Adipose tissue (tissue), 3 donors: Measurements from ENCODE around the gene EPB41L1. TPM values are rescaled to one million over a fixed set of nuclear protein-coding genes. Genes with fewer than 3 reads are reported as not detected.
A peak's percentile ranks its signal among the peaks of the same experiment; 100 is the strongest.
"Not testable (repeated sequence)": the region's sequence is repeated elsewhere in the genome, so short reads cannot be mapped to it uniquely, and the experiment has no call there.

Experiments
- H3K27ac ChIP-seq: one replicate; pipeline ENCODE4 v1.5.1; 2013; ENCODE audit warnings: low read depth, low read length
- WGBS, 3 donors: extraction: QIAGEN DNeasy Blood & Tissue Kit; methylation state at CpG; one replicate each; pipeline ENCODE4 v1.1.7; 2013; 5-methylcytosine and 5-hydroxymethylcytosine counted together
- polyA plus RNA-seq, 3 donors: library from polyadenylated mRNA; stranded (reverse); fragments of 200-250 nt; gene quantifications; one replicate each; pipeline ENCODE4 v1.2.3, GENCODE V29; 2013
- donor health status: healthy with polysubstance abuse.
- donor health status: Bipolar disorder and iron deficiency.
- donor health status: healthy.

The EPB41L1 gene
- polyA plus RNA-seq, 3 donors: 13.8 to 28.8 (median 28.3) TPM

DNA sequence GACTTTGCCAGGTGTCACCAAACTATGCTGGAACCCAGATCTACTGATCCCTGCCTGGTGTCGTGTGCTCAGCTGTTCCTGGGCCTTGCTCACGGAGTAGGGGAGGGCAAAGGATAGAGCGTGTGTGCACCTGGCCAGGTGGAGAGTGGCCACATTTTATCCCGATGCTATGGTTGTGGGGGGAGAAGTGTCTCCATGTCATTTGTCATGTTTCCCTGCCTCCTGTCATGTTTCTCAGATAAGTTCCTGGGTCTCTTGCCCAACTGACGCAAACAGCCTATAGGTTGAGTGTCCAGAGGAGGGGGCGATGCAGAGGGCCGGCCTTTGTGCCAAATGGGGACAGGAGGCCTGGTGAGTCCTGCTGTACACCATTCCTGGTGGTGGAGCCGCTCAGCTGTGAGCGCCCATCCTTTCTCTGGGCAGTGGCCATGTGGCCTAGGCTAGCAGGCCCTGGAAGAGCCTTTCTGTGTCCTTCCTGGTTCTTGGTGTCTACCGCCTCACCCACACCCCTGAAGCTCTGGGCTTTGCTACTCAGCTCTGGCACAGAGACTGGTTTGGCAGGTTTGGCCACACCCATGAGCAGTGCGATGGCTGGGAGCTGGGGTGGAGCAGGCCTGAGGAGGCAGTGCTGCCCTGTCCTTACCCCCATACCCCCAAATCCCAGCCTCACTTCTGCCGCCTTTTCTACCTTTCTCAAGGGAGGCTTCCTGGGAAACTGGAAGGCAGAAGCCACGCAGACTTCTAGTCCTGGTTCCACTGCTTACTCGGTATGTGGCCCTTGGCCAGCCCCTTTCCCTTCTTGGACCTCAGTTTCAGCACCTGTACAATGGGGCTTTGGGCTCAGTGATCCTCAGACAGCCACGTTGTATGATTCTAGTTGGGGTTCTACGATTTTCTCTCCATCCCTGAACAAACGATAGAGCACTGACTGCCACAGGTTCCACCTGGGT is 32.3 kb upstream of the EPB41L1 start:
- 64 to 90% (median 90%) methylated on average over 17 of the region's 17 CpGs for WGBS, 3 donors
- H3K27ac ChIP-seq: no peak overlapping the region

DNA sequence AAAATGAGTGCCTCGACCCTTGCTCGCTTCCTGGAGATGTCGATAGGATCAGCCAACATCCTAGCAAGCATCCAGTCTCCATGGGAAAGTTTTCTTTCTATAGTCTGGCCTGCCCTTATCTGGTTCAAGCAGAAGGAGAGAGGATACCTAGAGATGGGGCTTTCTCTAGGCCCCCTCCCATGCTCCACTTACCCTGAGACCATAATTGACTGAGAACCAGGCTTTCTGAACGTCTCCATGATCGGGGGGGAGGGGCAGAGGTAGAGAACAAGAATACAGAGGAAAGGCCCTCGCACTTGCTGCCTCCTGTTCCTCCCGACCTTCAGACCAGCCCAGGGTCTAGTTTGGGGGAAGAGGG is 31.6 kb upstream of the EPB41L1 start:
- no peak overlapping the region for H3K27ac ChIP-seq
- WGBS, 3 donors: 81 to 86% (median 85%) methylated on average over 7 of the region's 7 CpGs

DNA sequence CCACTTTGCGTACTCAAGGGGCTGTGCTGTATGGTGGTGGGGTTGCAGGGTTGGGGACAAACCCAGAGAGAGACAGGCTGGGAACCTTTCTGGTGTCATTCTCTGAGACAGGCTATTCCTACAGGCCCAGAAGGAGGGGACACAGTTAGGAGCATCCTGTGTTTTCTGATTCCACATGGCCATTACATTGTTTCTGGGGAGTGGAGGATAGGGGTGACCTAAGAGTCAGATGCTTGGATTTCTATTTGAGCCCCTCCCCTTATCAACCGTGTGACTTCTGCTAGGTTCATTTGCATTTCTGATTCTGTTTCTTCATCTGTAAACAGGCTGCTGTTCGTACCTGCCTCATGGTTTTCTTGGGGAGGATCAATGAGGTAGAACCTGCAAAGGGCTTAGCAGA is 29.4 kb upstream of the EPB41L1 start:
- no peak overlapping the region for H3K27ac ChIP-seq
- 68 to 73% (median 70%) methylated on average over 3 of the region's 3 CpGs for WGBS, 3 donors

DNA sequence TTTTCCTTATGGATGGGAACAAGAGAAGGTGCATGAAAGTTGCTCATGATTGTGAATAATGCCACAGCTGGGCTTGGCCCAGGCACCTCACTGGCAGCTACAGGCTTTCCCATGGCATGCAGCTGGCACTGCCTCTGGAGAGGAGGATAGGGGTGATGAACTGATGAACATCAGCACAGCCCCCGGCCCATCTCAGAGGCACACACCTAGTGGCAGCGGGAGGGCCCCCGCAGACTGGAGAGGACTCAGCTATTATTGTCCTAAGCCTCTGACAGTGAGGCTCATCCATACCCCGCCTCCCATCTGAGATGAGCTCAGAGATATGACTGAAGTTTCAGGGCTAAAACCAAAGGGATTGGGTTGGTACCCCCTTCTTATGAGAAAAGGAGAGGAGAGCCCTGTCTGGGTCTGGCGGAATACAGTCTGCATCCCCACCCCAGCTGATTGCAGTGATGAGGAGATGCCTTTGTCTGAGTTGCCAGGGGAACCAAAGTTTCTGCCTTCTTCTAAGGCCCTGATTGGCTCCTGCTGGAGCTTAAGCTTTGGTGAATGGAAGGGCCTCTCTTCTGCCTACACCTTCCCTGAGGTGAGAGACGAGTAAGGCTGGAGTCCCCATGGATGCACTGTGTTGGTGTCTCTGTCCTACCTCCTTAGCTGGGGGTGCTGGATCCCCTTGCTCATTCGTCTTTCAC is 27.6 kb upstream of the EPB41L1 start:
- WGBS, 3 donors: 88 to 93% (median 89%) methylated on average over 7 of the region's 7 CpGs

DNA sequence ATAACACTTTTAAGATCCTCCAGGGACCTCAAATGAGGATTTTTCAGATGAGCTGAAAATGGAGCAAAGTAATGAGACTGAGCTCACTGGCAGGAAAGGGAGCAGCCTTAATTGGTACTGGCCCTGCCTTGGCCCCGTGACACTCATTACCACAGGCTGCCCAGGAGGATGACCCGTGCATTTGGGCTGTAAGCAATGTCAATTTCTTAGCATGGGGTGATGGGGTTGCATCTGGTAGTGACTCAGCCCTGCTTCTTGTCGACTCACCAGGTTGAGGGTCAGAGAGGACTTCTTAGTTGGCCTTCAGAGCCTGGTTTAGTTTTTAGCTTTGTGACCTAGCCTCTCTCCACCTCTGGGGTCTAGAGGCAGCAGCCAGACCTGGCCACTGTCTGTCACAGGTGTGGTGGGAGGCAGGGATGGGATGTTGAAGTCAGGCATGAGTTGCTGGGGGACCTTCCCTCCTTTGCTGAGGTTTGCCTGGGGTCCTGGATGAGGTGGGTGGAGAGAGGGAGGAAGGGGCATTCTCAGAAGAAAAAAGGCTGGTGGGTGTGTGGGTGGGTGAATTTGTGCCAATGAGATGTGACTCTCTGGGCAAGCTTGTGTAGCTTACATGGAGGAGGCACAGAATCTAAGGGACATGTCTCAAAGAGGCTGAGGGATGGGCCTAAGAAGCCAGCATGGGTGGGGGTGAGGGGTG is 25.9 kb upstream of the EPB41L1 start:
- 60 to 64% (median 62%) methylated on average over 3 of the region's 3 CpGs for WGBS, 3 donors
- no peak overlapping the region for H3K27ac ChIP-seq

More for the DNA sequence above, 27.6 kb upstream of the EPB41L1 start:
- no peak overlapping the region for H3K27ac ChIP-seq

DNA sequence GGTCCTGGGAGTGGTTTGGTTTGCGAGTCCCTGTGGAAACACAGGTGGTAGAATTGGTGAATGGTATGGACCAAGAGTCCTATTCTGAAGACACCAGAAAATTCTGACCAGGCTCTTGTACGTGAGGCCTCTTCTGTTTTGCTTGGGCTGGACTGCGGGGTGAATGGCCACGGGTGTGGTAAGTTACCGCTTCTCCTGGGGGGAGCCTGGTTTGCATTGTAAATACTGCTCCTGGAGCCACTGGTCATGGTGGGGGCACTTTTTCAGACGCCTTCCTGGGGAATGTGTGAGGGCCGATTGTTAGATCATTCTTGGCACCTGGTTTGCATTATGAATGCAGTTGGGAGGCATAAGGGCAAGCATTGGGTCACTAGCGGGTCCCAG is 25.4 kb upstream of the EPB41L1 start:
- no peak overlapping the region for H3K27ac ChIP-seq
- 85 to 88% (median 87%) methylated on average over 8 of the region's 8 CpGs for WGBS, 3 donors

DNA sequence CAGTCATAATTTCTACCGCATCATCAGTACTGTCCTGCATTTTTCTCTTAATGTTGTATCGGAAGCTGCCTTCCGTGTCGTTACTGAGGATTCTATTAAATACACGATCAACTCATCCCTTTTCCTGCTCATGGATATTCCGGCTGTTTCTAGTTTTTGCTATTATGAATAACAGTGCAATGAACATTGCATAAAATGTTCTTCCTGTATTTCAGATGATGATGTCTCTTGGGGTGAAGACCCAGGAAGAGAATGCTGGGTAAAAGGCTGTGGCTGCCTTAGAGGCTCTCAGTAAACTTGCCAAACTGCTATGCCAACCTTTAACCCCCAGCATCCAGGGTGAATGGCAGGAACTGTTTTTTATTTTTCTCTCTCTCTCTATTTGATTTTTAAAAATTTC is 24.1 kb upstream of the EPB41L1 start:
- 69 to 87% (median 75%) methylated on average over 6 of the region's 6 CpGs for WGBS, 3 donors
- H3K27ac ChIP-seq: no peak overlapping the region

DNA sequence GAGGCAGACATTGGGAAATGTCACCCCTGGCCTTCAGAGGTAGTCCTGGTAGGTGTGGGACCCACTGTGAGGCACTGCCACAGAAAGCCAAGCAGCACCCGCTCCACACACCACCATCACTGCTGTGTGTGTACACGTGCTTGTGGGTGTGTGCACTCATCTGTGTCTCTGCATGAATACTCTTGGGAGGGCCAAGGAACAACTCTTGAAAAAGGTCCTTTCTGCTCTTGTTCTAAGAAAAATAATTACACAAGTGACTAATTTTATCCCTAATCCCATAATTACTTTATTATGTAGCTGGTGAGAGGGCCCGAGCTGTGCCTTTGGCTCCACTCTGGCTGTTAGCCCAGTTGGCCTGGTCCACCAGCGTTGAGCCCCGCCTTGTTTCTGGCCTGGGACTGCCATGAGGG is 21.7 kb upstream of the EPB41L1 start:
- H3K27ac ChIP-seq: no peak overlapping the region
- 74 to 86% (median 78%) methylated on average over 5 of the region's 5 CpGs for WGBS, 3 donors

DNA sequence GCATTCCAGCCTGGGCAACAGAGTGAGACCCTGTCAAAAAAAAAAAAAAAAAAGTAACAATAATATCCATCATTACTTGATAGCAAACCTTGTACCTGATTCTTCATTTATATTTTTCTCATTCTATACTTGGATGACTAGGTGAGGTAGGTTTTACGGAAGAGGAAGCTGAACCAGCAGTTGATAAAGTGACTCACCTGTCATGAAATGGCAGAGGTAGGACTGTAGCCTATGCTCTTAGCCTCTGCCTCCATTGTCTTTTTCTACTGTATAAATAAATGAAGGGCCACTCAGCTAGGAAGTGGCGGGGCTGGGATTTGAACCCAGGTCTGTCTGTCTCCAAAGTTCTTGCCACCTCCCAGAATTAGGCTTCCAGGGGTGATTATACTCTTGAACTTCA is 20.7 kb upstream of the EPB41L1 start:
- WGBS, 3 donors: 94 to 99% (median 97%) methylated on average over 2 of the region's 2 CpGs
- no peak overlapping the region for H3K27ac ChIP-seq

DNA sequence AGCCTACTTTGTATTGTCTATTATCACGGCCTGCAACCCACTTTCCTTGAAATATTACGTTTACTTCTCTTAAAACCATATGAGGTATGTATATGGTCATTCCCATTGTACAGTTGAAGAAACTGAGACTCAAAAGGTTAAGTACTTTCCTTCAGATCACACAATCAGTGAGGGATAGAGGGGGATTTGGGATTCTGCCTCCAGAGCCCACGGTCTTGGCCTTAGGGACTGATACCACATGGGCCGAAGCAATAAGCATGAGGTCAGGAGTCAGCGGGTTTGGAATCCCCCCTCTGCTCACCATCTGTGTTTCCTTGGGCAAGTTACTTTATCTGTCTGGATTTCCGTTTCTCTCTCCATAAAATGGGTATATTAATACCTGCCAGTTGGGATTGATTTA is 19.4 kb upstream of the EPB41L1 start:
- H3K27ac ChIP-seq: peak overlapping the region; percentile 26
- WGBS, 3 donors: 89 to 95% (median 91%) methylated on average over 6 of the region's 6 CpGs

DNA sequence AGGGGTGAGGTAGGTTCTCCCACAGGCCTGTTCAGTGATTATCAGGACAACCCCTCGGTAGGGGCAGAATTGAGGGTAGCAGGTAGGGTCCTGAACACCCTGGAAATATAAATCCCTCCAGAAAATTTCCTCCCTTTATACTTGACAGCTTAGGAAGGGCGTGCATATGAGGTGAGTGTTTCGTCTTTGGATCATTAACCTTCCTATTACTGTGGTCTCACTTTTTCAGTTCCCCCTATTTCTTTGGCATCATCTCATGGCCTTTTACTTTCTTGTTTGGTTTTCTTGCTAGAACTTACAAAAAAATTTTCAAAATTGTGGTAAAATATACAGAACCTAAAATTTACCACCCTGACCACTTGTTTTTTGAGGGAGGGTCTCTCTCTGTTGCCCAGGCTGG is 18.7 kb upstream of the EPB41L1 start:
- WGBS, 3 donors: 84 to 89% (median 85%) methylated on average over 3 of the region's 3 CpGs
- H3K27ac ChIP-seq: no peak overlapping the region

DNA sequence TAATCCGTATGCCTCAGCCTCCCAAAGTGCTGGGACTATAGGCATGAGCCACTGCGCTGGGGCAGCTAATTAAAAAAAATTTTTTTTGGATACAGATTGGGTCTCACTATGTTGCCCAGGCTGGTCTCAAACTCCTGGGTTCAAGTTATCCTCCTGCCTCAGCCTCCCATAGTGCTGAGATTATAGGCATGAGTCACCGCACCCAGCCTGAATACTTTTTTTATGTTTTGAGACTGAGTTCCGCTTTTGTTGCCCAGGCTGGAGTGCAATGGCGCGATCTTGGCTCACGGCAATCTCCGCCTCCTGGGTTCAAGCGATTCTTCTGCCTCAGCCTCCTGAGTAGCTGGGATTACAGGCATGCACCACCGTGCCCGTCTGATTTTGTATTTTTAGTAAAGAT is 17.2 kb upstream of the EPB41L1 start:
- H3K27ac ChIP-seq: not testable (repeated sequence)

DNA sequence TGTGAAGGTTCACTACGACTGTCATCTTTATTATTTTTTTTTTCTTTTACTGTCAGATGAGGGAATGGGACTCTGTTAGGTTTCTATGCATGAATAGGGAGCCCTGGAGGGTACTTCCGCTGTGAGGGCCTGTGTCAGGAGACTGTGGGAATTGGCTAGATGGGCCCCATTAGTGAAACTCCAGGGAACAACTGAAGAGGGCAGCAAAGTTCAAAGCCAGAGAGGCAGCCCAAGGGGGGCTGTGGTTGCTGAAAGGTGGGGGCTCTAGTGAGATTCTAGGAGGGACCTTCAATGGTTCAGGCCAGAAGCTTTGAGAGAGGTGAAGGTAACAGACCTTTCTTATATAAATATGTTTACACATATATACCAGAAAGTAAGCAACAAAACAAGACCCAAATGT is 13.2 kb upstream of the EPB41L1 start:
- WGBS, 3 donors: 73 to 82% (median 78%) methylated on average over 2 of the region's 2 CpGs
- H3K27ac ChIP-seq: no peak overlapping the region

More for the DNA sequence above, 17.2 kb upstream of the EPB41L1 start:
- 89 to 96% (median 94%) methylated on average over 11 of the region's 11 CpGs for WGBS, 3 donors

DNA sequence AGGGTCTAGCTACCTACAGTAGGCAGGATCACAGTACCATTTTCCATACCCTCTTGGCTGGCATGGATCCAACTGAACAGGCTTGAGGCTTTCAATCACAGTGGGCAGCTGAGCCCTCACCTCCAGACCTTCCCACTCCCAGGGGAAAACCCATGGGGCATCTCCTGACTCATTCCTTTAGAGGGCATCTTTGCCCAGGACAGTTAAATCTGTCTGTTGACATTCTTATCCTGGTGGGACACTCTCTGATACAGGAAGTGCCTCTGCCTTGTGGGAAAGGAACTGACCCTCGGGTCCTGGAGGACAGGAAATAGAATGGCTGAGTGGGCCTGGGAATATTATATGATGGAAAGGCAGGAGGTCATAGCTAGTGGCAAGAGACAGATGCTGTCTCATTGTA is 10.2 kb upstream of the EPB41L1 start:
- no peak overlapping the region for H3K27ac ChIP-seq
- 32 to 78% (median 32%) methylated on average over 1 of the region's 1 CpG for WGBS, 3 donors

DNA sequence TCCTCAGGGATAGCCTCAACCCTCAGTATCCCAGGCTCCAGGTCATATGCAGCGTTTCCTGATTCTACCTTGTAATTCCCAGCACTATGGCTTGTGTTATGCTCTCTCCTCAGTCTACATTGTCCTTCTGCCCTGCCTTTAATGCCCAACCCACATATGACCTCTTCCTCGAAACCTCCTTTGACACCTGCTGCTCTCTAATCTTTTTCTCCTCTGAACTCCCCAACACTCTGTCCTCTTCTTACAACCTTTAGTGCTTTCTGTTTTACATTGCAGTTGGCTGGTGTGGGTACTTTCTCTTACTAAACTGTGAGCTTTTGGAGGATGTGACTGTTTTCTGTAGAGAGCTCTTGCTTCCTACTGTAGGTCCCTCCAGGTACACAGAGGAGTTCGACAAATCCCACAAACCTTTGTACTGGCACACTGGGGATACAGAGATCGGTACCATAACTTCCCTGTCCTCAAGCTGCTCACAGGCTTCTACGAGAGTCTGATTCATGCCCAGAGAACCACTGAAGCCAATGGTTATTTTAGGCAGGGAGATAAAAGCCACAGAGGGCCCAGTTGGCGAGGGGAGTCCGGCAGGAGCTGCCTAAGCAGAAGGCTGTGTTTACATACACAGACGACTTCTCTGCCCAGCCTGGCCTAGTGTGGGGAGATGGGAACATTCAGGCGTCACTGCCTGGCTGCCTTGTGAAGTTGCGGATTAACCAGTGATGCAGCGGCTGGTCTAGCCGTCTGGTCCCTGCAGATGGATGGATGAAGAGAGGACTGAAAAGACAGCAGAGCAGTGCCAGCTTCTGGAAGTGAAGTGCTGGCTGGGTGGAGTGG is 8.4 kb upstream of the EPB41L1 start:
- 71 to 79% (median 75%) methylated on average over 12 of the region's 12 CpGs for WGBS, 3 donors
- H3K27ac ChIP-seq: no peak overlapping the region

DNA sequence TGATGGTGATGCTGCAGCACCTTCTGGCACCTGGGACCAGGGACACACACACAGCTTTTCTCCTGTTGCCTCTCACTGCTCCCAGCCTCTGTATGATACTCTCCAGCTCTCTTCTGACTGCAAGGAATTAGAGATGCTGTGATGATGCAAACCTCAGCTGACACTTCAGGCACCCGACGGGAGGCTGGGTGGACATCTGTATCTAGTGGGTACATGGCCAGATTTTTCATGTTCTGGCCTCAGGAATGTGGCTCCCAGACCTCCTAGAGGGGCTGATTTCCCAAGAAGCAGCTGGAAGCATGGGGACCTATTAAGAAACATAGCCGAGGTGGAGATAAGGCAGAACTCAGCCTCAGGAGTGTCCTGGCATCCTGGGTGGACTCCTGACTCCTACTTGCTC is 6.8 kb upstream of the EPB41L1 start:
- 54 to 58% (median 54%) methylated on average over 3 of the region's 3 CpGs for WGBS, 3 donors
- H3K27ac ChIP-seq: no peak overlapping the region

DNA sequence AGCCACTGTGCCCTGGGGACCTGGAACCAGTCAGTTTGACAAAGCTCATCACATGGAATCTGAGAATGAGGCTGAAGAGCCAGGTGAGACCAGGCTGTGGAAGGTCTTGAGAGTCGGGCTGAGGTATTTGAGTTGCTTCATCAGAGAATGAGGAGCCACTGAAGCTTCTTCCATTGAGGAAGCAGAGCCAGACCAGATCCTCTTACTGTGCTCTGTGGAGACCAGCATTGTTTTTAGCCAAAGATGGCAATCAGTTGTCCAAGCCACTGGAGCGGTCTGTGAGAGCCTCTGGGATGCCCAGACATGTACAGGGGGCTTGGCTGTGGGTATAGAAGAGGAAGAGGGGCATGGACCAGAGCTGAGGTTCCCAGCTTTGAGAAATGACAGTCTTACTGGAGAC is 6.1 kb upstream of the EPB41L1 start:
- no peak overlapping the region for H3K27ac ChIP-seq
- 83 to 97% (median 92%) methylated on average over 2 of the region's 2 CpGs for WGBS, 3 donors

DNA sequence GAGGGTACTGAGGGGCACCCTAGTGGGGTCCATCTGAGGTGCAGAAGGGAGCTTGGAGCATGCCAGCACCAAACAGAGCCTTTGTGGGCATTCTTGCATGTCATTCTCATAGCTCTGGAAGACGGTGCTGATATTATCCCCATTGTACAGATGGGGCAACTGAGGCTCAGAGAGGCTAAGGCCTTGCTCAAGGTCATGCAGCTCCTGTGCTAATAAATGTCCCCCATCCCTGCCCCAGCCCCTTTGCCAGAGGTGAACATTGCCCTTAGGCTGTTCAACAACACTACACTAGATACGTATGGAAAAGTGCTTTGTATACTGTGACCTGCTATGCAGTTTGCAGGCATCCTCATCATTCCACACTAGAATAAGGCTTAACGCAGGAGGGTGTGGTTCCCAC is 5.5 kb upstream of the EPB41L1 start:
- no peak overlapping the region for H3K27ac ChIP-seq
- WGBS, 3 donors: 83 to 87% (median 84%) methylated on average over 3 of the region's 3 CpGs
